ENCODE results near the gene CCDC183.

GRCh38 chr9:136831002-136831719 is 35.0 kb downstream of the CCDC183 start:
- TF ChIP-seq YY1 (IDR thresholded peaks at IDR 0.05; ENCODE audit: insufficient read depth, insufficient read length) (no peak), SUZ12 (IDR thresholded peaks at IDR 0.05; ENCODE audit: extremely low read depth, insufficient read depth, insufficient read length) (no peak), ZNF274 (IDR thresholded peaks at IDR 0.05; ENCODE audit: low read depth, low read length) (no peak)
